ENCODE results near the gene NPIPB2.

NPIPB2 gene

GRCh38 chr16:11886881-11887280 is 55.0 kb downstream of the NPIPB2 start:
- no peak overlapping the region for H3K23ac ChIP-seq (ENCODE audit: low read length in 2 of 2)
- H2BK5ac ChIP-seq (ENCODE audit: low read depth, low read length, poor library complexity, severe bottlenecking), result no peak overlapping the region
- no peak overlapping the region for H3K14ac ChIP-seq (ENCODE audit: low read length in 2 of 2)
- no peak overlapping the region for H4K8ac ChIP-seq (ENCODE audit: low read length)
- H2AFZ ChIP-seq (ENCODE audit: low read depth, low read length), result no peak overlapping the region
- H3K18ac ChIP-seq (ENCODE audit: low read depth in 1 of 2, low read length in 2 of 2), result no peak overlapping the region
- no peak for DNase-seq
- 88% methylated on average over 6 of the region's 6 CpGs for WGBS
- H3K27me3 ChIP-seq (ENCODE audit: control insufficient read depth in 1 of 2, insufficient read depth in 1 of 2, low read length in 2 of 2), result no peaks in the 10 kb centered on the region
- H3K4ac ChIP-seq (ENCODE audit: low read depth in 1 of 2, low read length in 2 of 2), result no peak overlapping the region
- H3K36me3 ChIP-seq (ENCODE audit: control insufficient read depth in 1 of 2, insufficient read depth in 2 of 2, low read depth in 1 of 2, low read length in 2 of 2), result peaks cover 39 to 84% of the 10 kb centered on the region in 2 experiments
- H2BK15ac ChIP-seq (ENCODE audit: low read depth, poor library complexity, severe bottlenecking), result no peak overlapping the region
- no peak overlapping the region for H2BK120ac ChIP-seq (ENCODE audit: low read depth, low read length)
- H3K4me1 ChIP-seq (ENCODE audit: control insufficient read depth, insufficient read depth, low read depth, low read length), result no peaks in the 10 kb centered on the region
- H3K79me1 ChIP-seq (replicated peaks; ENCODE audit: low read length, poor library complexity, severe bottlenecking), result peaks cover 14% of the 10 kb centered on the region
- no peaks in the 10 kb centered on the region for H3K9me3 ChIP-seq (ENCODE audit: control insufficient read depth, low read length)
- no peak overlapping the region for H2BK12ac ChIP-seq (ENCODE audit: low read length in 2 of 2)
- no peak overlapping the region for H3K4me2 ChIP-seq (ENCODE audit: low read length, poor library complexity, severe bottlenecking)
- H4K91ac ChIP-seq (ENCODE audit: low read length), result no peak overlapping the region
- H3K27ac ChIP-seq (ENCODE audit: low read length, poor library complexity, severe bottlenecking), result no peak overlapping the region
- H3K9ac ChIP-seq (ENCODE audit: low read length), result no peak overlapping the region
- H2AK5ac ChIP-seq (ENCODE audit: low read length, severe bottlenecking), result no peak overlapping the region
- H3K4me3 ChIP-seq (ENCODE audit: insufficient read depth in 1 of 2, low read depth in 1 of 2, low read length in 2 of 2), result no peak overlapping the region

- Histone ChIP-seq H3K79me1 (replicated peaks; ENCODE audit: low read length, poor library complexity, severe bottlenecking) (peaks cover 20% of the 10 kb centered on the region), H3K4me1 (ENCODE audit: control insufficient read depth, insufficient read depth, low read depth, low read length) (no peaks in the 10 kb centered on the region), H3K4ac (ENCODE audit: low read depth in 1 of 2, low read length in 2 of 2) (no peak overlapping the region)
Observed at GRCh38 chr16:11884035-11884434, 57.8 kb downstream of the NPIPB2 start.

GRCh38 chr16:11880007-11880406 is 61.8 kb downstream of the NPIPB2 start:
- Histone ChIP-seq H3K18ac (ENCODE audit: low read depth in 1 of 2, low read length in 2 of 2) (no peak overlapping the region), H3K14ac (ENCODE audit: low read length in 2 of 2) (no peak overlapping the region), H3K4ac (ENCODE audit: low read depth in 1 of 2, low read length in 2 of 2) (no peak overlapping the region), H2BK15ac (ENCODE audit: low read depth, poor library complexity, severe bottlenecking) (no peak overlapping the region), H3K4me2 (ENCODE audit: low read length, poor library complexity, severe bottlenecking) (no peak overlapping the region), H2AK5ac (ENCODE audit: low read length, severe bottlenecking) (no peak overlapping the region), H3K79me1 (replicated peaks; ENCODE audit: low read length, poor library complexity, severe bottlenecking) (peaks cover 8% of the 10 kb centered on the region), H3K23ac (ENCODE audit: low read length in 2 of 2) (no peak overlapping the region), H3K36me3 (ENCODE audit: control insufficient read depth in 1 of 2, insufficient read depth in 2 of 2, low read depth in 1 of 2, low read length in 2 of 2) (peaks cover 42 to 86% of the 10 kb centered on the region in 2 experiments), H2BK12ac (ENCODE audit: low read length in 2 of 2) (no peak overlapping the region), H4K8ac (ENCODE audit: low read length) (no peak overlapping the region), H3K4me1 (ENCODE audit: control insufficient read depth, insufficient read depth, low read depth, low read length) (no peaks in the 10 kb centered on the region), H2BK5ac (ENCODE audit: low read depth, low read length, poor library complexity, severe bottlenecking) (no peak overlapping the region), H3K9ac (ENCODE audit: low read length) (peak overlapping the region; percentile 48), H4K91ac (ENCODE audit: low read length) (no peak overlapping the region), H3K9me3 (ENCODE audit: control insufficient read depth, low read length) (no peaks in the 10 kb centered on the region), H3K27me3 (ENCODE audit: control insufficient read depth in 1 of 2, insufficient read depth in 1 of 2, low read length in 2 of 2) (no peaks in the 10 kb centered on the region), H2AFZ (ENCODE audit: low read depth, low read length) (no peak overlapping the region), H3K27ac (ENCODE audit: low read length, poor library complexity, severe bottlenecking) (no peak overlapping the region), H2BK120ac (ENCODE audit: low read depth, low read length) (no peak overlapping the region), H3K4me3 (ENCODE audit: insufficient read depth in 1 of 2, low read depth in 1 of 2, low read length in 2 of 2) (no peak overlapping the region)
- whole genome bisulfite sequencing, result 100% methylated on average over 4 of the region's 5 CpGs
- DNase-seq, result no peak

More at GRCh38 chr16:11884035-11884434, 57.8 kb downstream of the NPIPB2 start:
- no peak overlapping the region for H2AK5ac ChIP-seq (ENCODE audit: low read length, severe bottlenecking)
- H3K4me2 ChIP-seq (ENCODE audit: low read length, poor library complexity, severe bottlenecking), result no peak overlapping the region
- H3K9ac ChIP-seq (ENCODE audit: low read length), result no peak overlapping the region
- H2BK5ac ChIP-seq (ENCODE audit: low read depth, low read length, poor library complexity, severe bottlenecking), result no peak overlapping the region
- no CpG with 5 or more reads among the region's 5 CpGs for WGBS
- no peaks in the 10 kb centered on the region for H3K9me3 ChIP-seq (ENCODE audit: control insufficient read depth, low read length)
- H3K36me3 ChIP-seq (ENCODE audit: control insufficient read depth in 1 of 2, insufficient read depth in 2 of 2, low read depth in 1 of 2, low read length in 2 of 2), result peaks cover 43 to 91% of the 10 kb centered on the region in 2 experiments
- DNase-seq, result no peak
- H2BK12ac ChIP-seq (ENCODE audit: low read length in 2 of 2), result no peak overlapping the region
- no peak overlapping the region for H3K18ac ChIP-seq (ENCODE audit: low read depth in 1 of 2, low read length in 2 of 2)
- no peak overlapping the region for H3K27ac ChIP-seq (ENCODE audit: low read length, poor library complexity, severe bottlenecking)
- no peaks in the 10 kb centered on the region for H3K27me3 ChIP-seq (ENCODE audit: control insufficient read depth in 1 of 2, insufficient read depth in 1 of 2, low read length in 2 of 2)
- no peak overlapping the region for H2BK120ac ChIP-seq (ENCODE audit: low read depth, low read length)
- no peak overlapping the region for H2BK15ac ChIP-seq (ENCODE audit: low read depth, poor library complexity, severe bottlenecking)
- no peak overlapping the region for H2AFZ ChIP-seq (ENCODE audit: low read depth, low read length)
- no peak overlapping the region for H3K23ac ChIP-seq (ENCODE audit: low read length in 2 of 2)
- no peak overlapping the region for H4K8ac ChIP-seq (ENCODE audit: low read length)
- H3K14ac ChIP-seq (ENCODE audit: low read length in 2 of 2), result no peak overlapping the region
- H3K4me3 ChIP-seq (ENCODE audit: insufficient read depth in 1 of 2, low read depth in 1 of 2, low read length in 2 of 2), result no peak overlapping the region
- no peak overlapping the region for H4K91ac ChIP-seq (ENCODE audit: low read length)

- Histone ChIP-seq H3K4me1 (ENCODE audit: control insufficient read depth, insufficient read depth, low read depth, low read length) (no peaks in the 10 kb centered on the region), H3K36me3 (ENCODE audit: control insufficient read depth in 1 of 2, insufficient read depth in 2 of 2, low read depth in 1 of 2, low read length in 2 of 2) (peaks cover 32 to 84% of the 10 kb centered on the region in 2 experiments), H3K27ac (ENCODE audit: low read length, poor library complexity, severe bottlenecking) (no peak overlapping the region), H3K23ac (ENCODE audit: low read length in 2 of 2) (no peak overlapping the region), H3K4ac (ENCODE audit: low read depth in 1 of 2, low read length in 2 of 2) (no peak overlapping the region), H2AFZ (ENCODE audit: low read depth, low read length) (no peak overlapping the region), H4K91ac (ENCODE audit: low read length) (no peak overlapping the region), H3K9me3 (ENCODE audit: control insufficient read depth, low read length) (no peaks in the 10 kb centered on the region), H3K4me3 (ENCODE audit: insufficient read depth in 1 of 2, low read depth in 1 of 2, low read length in 2 of 2) (no peak overlapping the region), H3K27me3 (ENCODE audit: control insufficient read depth in 1 of 2, insufficient read depth in 1 of 2, low read length in 2 of 2) (no peaks in the 10 kb centered on the region), H2BK12ac (ENCODE audit: low read length in 2 of 2) (no peak overlapping the region), H3K79me1 (replicated peaks; ENCODE audit: low read length, poor library complexity, severe bottlenecking) (peaks cover 8% of the 10 kb centered on the region), H2BK120ac (ENCODE audit: low read depth, low read length) (no peak overlapping the region), H3K4me2 (ENCODE audit: low read length, poor library complexity, severe bottlenecking) (no peak overlapping the region), H3K14ac (ENCODE audit: low read length in 2 of 2) (no peak overlapping the region), H3K9ac (ENCODE audit: low read length) (no peak overlapping the region), H3K18ac (ENCODE audit: low read depth in 1 of 2, low read length in 2 of 2) (no peak overlapping the region), H2BK5ac (ENCODE audit: low read depth, low read length, poor library complexity, severe bottlenecking) (no peak overlapping the region), H2AK5ac (ENCODE audit: low read length, severe bottlenecking) (no peak overlapping the region), H2BK15ac (ENCODE audit: low read depth, poor library complexity, severe bottlenecking) (no peak overlapping the region), H4K8ac (ENCODE audit: low read length) (no peak overlapping the region)
- no peak for DNase-seq
- 86% methylated on average over 4 of the region's 5 CpGs for WGBS
Observed at GRCh38 chr16:11877374-11877773, 64.5 kb downstream of the NPIPB2 start.

All from mesenchymal stem cell (in vitro differentiated cells and primary cell).